GM12891 (cell line): ENCODE data around the gene GALR3. TPM values are rescaled to one million over a fixed set of nuclear protein-coding genes. Genes with fewer than 3 reads are reported as not detected.

Experiments used
- DNase-seq: peaks from one replicate; pipeline ENCODE4 v3.0.0; 2011; ENCODE audit warnings: low spot score; ENCODE audit not compliant: insufficient read length
- FAIRE-seq: peaks from 2 replicates; lab custom pipeline; 2011; peaks lifted over from hg19 to GRCh38; lab: Jason Lieb, UNC
- PAX5 ChIP-seq: IDR thresholded peaks from 2 replicates; pipeline ENCODE4 v1.6.1; 2011; ENCODE audit warnings: low read length, moderate library complexity, mild to moderate bottlenecking; ENCODE audit not compliant: insufficient read depth, severe bottlenecking
- POLR2A ChIP-seq: IDR thresholded peaks from 2 replicates; pipeline ENCODE4 v1.6.1; 2011; ENCODE audit warnings: low read depth, low read length, control low read depth
- POLR2AphosphoS5 ChIP-seq: IDR thresholded peaks from 2 replicates; pipeline ENCODE4 v1.6.1; 2011; ENCODE audit warnings: low read depth, low read length, control low read depth
- POU2F2 ChIP-seq: IDR thresholded peaks from 2 replicates; pipeline ENCODE4 v1.6.1; 2011; ENCODE audit warnings: low read depth, mild to moderate bottlenecking, control low read depth, low read length, moderate library complexity
- SPI1 ChIP-seq: IDR thresholded peaks from 2 replicates; pipeline ENCODE4 v1.6.1; 2011; ENCODE audit warnings: low read depth, low read length, control low read depth
- TAF1 ChIP-seq: IDR thresholded peaks from 2 replicates; pipeline ENCODE4 v1.6.1; 2011; ENCODE audit warnings: low read depth, low read length, control low read depth
- polyA plus RNA-seq: library from polyadenylated mRNA; unstranded; fragments of >200 nt; gene quantifications from one replicate; pipeline ENCODE4 v1.2.1, GENCODE V29; 2012; ENCODE audit warnings: low read depth, missing spikeins, inconsistent platforms; ENCODE audit not compliant: missing spikeins

The GALR3 gene
- polyA plus RNA-seq = not detected

GRCh38 chr22:37823134-37823985, at the start of gene GALR3:
Gene GALR3 (plus strand): TSS chr22:37823382. CDS start chr22:37823407, 25 bp downstream.
- no peak for FAIRE-seq
- TF ChIP-seq SPI1 (no peak), POU2F2 (no peak), TAF1 (no peak), PAX5 (no peak), POLR2AphosphoS5 (no peak), POLR2A (no peak)
- DNase-seq = no peak

GRCh38 chr22:37774728-37775127, 48.5 kb upstream of the GALR3 start:
- TF ChIP-seq TAF1 (no peak), POLR2A (no peak), POU2F2 (no peak), PAX5 (no peak)
- FAIRE-seq (no peak), DNase-seq (no peak)

- TF ChIP-seq TAF1 (no peak), POLR2A (no peak), SPI1 (no peak), POU2F2 (no peak), POLR2AphosphoS5 (no peak), PAX5 (no peak)
- FAIRE-seq = peak; percentile 85
- no peak for DNase-seq
These were observed 47.2 kb upstream of the GALR3 start for GRCh38 chr22:37775785-37776638.

- FAIRE-seq = no peak
- TF ChIP-seq TAF1 = no peak
- TF ChIP-seq POLR2A = no peak
- no peak for TF ChIP-seq POU2F2
- TF ChIP-seq POLR2AphosphoS5 = no peak
- no peak for TF ChIP-seq SPI1
- TF ChIP-seq PAX5 = no peak
These were observed 46.6 kb upstream of the GALR3 start for GRCh38 chr22:37776639-37777005.

GRCh38 chr22:37777122-37777687, 46.0 kb upstream of the GALR3 start:
- TF ChIP-seq POU2F2 (peak; percentile 65; the same call in 1 of the 2 replicates), TAF1 (no peak)
- peak; percentile 96 for FAIRE-seq
- peak; percentile 58 for DNase-seq

More at GRCh38 chr22:37776639-37777005, 46.6 kb upstream of the GALR3 start:
- DNase-seq = no peak

- TF ChIP-seq SPI1 = no peak
- DNase-seq (no peak), FAIRE-seq (no peak)
These were observed 44.7 kb upstream of the GALR3 start for GRCh38 chr22:37778370-37779009.

- DNase-seq (no peak), FAIRE-seq (no peak)
- TF ChIP-seq SPI1 (no peak), PAX5 (no peak), TAF1 (no peak)
These were observed 41.6 kb upstream of the GALR3 start for GRCh38 chr22:37781434-37782059.

- FAIRE-seq (no peak), DNase-seq (no peak)
- TF ChIP-seq TAF1 (no peak), POLR2AphosphoS5 (no peak), SPI1 (no peak), POLR2A (no peak), PAX5 (no peak), POU2F2 (no peak)
These were observed 40.6 kb upstream of the GALR3 start for GRCh38 chr22:37782340-37783168.
